HG02798 (cell line): ENCODE results near the gene PPTC7.
A peak's percentile ranks its signal among the peaks of the same experiment; 100 is the strongest.
"Not testable (repeated sequence)": the region's sequence is repeated elsewhere in the genome, so short reads cannot be mapped to it uniquely, and the experiment has no call there.

ENCODE experiments used
- ATAC-seq: cut with Tn5 transposase; IDR thresholded peaks from one replicate; pipeline ENCODE4 v1.9.1; 2021; ENCODE audit warnings: mild to moderate bottlenecking; ENCODE audit not compliant: unreplicated experiment, poor library complexity

Gene PPTC7

DNA sequence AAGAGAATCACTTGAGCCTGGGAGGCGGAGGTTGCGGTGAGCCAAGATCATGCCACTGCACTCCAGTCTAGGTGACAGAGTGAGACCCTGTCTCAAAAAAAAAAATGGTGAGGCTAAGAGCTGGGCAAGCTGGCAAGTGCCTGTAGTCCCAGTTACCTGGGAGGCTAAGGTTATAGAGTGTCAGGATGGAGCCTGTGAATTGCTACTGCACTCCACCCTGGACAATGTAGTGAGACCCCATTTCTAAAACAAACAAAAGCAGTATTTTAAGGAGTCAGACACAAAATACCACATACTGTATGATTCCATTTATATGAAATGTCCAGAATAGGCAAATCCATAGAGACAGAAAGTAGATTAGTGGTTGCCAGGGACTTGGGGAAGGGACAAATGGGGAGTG, 4.0 kb upstream of the PPTC7 start:
- ATAC-seq: not testable (repeated sequence)

DNA sequence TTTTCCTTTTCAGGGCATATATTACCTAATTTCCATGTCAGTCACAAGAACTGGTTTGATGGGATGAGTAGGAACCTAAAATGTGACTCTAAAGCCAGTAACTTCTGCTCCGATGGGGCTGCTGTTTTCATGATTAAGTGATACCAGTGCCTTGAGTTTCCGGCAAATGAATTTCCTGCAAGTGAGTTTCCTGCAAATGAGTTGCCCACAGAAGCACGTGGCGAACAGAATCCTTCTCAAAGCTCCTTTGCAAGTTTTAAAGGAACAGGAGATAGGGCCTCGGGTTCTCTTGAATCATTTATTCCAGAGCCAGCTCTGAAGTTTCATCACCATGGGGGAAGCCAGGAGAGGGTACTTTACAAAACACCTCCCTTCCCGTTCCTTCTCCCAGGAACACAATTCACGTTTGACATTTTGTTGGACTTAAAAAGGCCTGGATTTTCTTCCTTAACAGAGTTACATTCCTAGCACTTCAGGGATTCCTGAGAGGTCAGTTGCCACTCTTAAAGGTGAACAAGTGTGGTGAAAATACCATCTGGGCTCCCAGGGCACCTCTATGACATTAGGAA, 2.2 kb upstream of the PPTC7 start:
- no peak for ATAC-seq

DNA sequence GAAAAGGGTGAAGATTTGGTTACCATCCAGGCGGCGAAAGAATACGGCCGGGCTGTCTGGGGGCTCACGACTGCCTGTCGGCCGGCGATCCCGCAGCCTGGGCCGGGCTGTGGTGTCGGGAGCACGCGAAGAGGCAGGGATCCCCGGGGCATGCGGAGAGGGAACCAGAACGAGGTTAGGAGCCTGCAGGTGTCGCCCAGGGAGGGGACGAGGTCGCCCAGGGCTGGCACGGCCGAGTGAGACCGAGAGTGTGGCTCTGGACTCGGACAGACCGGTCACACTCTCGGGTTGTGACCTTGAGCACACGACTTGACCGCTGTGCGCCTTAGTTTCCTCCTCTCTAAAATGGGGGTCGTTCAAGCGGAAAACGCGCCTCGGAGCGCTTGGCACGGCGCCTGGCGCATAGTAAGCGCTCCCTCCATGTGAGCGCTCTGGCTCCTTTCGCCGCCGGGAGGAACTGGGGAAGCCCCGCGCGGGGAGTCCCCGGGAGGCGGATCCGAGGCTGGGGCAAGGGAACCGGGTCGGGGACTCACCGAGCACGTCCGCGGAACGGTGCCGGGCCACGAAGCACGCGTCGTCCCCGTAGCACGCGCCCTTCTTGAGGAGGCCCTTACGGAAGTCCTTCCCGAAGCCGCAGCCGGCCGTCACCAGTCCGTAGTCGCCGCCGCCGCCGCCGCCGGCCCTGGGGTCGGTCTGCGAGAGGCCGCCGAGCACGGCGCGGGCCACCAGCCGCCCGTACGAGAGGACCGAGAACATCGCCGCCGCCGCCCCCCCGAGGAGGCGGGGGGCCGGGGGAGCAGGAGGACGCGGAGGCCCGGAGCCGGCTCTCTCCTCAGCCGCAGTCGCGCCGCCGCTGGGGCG, 612 bp downstream of the PPTC7 start:
- peak; percentile 55 for ATAC-seq

DNA sequence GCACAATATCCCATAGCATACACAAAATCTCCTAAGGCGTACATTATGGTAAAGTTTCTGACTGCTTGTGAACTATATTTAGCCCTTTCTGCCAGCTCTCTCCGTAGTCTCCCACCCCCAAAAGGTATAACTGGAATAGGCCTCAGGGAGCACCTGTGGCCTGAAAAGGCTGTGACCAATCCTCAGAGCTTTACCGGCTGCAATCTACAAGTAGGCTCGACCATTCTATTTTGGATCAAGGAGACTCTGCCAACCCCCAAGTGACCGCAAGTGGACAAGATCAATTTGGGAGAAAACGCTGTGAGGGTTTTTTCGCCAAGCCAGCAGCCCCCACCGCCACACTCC, 1.2 kb downstream of the PPTC7 start:
- no peak for ATAC-seq

DNA sequence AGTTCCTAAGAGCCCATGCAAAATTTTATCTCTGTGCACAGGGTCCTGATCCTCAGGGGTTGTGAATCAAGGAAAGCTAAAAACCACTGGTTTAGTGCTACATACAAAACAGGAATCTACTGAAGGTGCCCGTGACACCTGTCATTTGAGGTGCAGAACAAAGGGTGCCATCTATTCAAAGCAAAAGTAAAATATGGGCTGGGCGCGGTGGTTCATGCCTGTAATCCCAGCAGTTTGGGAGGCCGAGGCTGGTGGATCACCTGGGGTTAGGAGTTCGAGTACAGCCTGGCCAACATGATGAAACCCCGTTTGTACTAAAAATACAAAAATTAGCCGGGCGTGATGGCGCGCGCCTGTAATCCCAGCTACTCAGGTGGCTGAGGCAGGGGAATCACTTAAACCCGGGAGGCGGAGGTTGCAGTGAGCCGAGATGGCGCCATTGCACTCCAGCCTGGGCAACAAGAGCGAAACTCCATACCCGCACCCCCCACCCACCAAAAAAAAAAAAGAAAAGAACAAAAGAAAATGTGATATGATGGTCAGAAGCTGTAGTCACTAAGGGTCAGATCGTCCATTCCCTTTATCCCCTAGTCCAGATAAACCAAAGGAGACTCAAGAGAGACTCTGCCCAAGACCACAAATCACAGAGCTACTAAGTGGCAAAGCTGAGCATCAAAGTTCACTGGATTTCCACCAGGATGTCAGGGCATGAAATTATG, 3.4 kb downstream of the PPTC7 start:
- no peak for ATAC-seq

DNA sequence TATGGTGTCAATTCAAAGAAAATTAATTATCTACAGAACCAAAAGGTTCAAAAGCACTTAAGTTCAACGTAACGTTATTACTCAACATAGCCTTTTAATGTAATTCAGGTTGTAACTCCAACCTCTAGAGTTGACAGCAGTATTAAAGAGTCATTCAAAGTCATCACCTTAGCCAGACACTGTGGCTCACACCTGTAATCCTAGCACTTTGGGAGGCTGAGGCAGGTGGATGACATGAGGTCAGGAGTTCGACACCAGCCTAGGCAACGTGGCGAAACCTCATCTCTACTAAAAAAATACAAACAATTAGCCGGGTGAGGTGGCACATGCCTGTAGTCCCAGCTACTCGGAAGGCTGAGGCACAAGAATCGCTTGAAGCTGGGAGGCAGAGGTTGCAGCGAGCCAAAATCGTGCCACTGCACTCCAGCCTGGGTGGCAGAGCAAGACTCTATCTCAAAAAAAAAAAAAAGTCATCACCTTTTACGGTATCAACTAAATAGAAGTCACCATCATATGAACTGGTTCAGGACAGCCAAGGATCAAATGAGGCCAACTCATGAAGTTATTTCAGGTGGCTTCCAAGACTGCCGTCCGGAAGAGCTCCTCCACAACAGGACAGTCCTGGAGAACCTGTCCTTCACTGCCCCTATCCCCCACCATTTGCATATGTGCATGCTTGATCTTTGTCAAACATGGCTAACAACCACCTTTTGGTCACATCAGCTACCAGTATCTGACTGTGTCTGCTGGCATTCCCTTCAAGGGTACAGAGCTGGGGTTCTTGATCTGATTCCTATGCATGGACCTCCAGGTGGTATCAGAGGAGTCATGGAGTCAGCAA, 4.2 kb downstream of the PPTC7 start:
- no peak for ATAC-seq

DNA sequence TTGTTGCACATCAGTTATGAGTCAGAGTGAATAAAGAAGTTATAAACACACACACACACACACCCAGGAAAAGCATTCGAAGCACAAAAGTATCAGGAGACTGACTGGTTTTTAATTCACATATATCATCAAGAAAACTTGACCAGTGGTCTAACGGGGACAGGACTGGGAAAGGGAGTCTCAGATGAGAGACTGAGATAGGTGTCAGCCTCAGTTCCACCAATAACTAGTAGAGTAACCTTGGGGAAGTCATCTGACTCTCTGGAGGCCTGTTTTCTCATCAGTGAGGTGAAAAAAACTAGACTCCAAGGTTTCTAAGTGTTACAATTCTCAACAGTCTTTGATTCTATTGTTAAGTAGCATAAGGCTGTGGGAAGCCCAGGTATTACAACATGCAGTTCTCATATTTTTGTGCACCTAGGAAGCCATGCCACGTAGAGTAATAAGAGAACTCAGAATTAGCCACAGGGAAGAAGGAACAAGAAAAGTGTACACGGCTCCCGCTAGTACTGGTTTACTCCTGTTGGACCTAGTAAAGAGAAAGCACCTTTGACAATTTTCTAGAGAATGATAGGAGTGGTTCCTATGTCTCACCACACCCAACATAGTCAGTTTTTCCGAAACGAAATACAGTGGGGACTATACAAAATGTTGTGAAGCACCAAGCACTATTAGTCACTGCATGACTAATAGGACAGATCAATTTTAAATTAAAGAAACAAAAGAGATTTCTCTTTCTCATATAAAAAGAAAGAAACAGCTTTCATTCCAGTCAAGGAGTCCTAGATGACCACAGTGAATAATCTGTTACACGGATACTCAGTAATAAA, 5.0 kb downstream of the PPTC7 start:
- no peak for ATAC-seq

DNA sequence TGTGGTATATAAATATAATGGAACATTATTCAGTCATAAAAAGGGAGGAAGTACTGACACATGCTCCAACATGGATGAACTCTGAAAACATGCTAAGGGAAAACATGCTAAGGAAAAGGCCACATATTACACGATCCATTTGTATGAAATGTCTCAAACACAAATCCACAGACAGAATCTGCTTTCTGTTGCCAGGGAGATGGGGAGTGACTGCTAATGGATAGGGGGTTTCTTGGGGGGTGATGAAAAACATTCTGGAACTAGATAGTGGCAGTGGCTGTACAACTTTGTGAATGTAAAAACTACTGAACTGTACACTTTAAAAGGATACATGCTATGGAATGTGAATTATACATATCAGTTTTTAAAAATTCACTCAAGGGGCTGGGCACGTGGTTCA, 6.6 kb downstream of the PPTC7 start:
- no peak for ATAC-seq

DNA sequence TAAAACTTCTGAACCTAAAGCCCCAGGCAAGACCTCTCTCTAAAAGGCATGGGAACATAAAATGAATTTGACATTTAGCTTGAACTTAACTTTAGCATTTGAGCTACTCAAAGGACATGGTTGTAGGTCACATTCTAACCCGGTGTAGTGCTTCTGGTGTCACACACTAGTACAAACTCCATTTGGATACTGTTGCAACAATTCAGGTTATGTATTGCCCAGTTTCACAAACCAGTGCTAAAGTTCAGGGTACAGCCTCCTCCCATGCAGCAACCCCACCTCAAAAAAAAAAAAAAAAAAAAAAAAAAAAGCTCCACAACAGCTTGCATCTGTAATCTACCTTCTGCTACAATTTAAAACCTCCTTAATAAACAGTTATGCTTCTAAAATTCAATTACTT, 7.8 kb downstream of the PPTC7 start:
- no peak for ATAC-seq

DNA sequence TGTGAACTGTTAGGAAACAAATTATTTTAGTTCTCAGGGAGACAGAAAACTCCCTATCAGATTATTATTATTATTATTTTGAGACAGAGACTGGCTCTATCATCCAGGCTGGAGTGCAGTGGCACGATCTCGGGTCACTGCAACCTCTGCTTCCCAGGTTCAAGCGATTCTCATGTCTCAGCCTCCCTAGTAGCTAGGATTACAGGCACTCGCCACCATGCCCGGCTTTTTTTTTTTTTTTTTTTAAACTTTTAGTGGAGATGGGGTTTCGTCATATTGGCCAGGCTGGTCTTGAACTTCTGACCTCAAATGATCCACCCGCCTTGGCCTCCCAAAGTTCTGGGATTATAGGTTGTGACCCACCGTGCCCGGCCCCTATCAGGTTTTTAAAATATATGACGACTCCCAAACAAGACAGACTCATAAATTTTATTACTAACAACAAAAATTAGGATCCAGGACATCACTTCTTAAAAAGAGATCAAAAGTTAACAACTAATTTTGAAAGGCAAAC, 8.3 kb downstream of the PPTC7 start:
- ATAC-seq: not testable (repeated sequence)

DNA sequence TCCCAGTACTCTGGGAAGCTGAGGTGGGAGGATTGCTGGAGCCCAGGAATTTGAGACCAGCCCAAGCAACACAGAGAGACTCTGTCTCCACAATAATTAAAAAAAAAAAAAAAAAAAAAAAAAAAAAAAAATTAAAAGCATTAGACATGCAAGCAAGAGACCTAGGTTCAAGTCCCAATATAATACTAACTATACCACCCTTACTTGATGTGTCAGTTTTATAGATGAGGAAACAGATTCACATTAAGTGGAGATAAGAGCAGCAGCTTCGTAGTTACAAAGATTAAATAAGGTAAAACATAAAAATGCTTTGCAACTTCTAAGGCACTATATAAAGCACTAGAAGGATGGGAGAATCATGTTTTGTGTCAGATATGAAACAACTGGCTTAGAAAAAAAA, 9.1 kb downstream of the PPTC7 start:
- ATAC-seq: no peak

DNA sequence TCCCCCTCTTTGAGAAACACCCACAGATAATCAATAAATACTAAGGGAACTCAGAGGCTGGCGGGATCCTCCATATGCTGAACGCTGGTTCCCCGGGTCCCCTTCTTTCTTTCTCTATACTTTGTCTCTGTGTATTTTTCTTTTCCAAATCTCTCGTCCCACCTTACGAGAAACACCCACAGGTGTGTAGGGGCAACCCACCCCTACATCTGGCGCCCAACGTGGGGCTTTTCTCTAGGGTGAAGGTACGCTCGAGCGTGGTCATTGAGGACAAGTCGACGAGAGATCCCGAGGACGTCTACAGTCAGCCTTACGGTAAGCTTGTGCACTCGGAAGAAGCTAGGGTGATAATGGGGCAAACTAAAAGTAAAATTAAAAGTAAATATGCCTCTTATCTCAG, 12.3 kb downstream of the PPTC7 start:
- not testable (repeated sequence) for ATAC-seq

DNA sequence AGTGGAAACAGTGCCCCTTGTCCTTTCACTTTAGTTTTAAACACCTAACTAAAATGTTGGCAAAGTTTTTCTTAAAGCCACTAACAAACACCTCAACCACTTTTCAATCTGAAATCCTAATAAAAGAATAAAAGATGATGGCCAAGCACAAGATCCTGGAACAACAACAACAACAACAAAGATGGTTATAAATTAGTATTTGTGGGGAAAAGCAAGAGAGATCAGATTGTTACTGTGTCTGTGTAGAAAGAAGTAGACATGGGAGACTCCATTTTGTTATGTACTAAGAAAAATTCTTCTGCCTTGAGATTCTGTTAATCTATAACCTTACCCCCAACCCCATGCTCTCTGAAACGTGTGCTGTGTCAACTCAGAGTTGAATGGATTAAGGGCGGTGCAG, 13.3 kb downstream of the PPTC7 start:
- ATAC-seq: not testable (repeated sequence)

DNA sequence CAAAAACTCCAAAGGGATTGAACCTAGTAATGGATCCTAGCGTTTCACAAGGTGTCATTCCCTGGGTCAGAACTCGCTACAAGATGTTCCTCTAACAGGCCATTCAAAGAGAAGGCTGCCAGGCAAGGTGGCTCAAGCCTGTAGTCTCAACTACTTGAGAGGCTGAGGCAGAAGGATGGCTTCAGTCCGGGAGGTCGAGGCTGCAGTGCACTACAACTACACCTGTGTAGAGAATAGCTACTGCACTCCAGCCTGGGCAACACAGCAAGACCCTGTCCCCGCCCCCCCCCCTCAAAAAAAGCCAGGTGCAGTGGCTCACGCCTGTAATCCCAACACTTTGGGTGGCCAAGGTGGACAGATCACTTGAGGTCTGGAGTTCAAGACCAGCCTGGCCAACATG, 14.4 kb downstream of the PPTC7 start:
- ATAC-seq: no peak

DNA sequence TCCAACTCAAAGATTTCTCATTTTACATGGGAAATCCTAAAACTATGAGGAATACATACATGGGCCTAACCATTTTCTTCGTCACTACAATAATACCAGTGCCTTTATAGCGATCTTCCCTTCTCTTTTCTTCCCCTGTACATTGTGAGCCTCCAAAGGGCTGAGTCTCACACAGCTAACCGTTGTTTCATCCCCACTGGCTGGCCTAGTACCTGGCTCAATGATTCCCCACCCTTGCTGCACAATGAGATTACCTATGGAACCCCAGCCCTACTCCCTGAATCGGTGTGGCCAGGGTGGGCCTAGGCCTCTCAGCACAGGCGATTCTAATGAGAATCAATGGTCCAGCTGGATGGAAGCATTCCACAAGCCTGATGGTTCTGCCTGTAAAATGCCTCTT, 16.1 kb downstream of the PPTC7 start:
- no peak for ATAC-seq

DNA sequence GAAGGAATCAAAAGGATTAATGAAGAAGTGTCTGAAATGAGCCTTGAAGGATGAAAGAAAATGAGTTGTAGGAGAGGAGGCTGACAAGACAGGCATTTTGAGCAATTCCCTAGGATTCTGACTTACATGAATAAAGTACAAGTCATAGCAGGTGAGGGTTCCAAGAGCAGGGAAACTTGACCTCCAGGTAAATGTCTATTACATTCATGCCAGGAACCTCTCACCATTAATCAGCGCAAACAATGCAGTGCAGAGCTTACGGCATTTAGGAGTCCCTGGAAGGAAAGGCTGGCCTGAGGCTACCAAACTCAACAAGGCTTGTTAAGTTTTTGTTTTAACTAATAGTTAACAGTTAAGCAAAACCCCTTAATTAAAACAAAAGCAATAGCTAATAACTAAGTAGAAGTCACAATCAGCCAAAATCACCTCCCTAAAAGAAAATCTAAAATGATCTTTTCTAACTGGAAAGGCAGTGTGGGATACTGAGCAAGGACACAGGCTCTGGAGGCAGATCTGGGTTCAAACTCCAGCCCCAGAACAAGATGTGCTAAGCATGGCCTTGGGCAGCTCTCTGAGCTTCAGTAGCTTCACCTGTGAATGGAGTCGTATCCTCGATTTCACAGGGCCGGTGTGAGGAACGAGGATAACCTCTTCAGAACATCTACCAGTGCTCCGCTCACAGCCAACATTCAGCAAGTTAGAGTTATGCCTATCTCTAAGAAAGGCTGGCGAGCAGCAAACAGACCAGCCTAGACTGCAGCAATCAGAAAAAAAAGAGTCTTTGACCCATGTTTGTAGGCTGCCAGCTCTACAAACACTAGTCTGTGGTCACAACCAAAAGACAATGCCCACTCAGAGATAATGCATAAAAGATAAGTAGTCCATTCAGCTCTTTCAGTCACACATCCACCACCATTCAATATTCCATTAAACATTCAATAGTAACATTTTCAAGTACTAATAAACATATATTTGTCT, 16.9 kb downstream of the PPTC7 start:
- no peak for ATAC-seq

DNA sequence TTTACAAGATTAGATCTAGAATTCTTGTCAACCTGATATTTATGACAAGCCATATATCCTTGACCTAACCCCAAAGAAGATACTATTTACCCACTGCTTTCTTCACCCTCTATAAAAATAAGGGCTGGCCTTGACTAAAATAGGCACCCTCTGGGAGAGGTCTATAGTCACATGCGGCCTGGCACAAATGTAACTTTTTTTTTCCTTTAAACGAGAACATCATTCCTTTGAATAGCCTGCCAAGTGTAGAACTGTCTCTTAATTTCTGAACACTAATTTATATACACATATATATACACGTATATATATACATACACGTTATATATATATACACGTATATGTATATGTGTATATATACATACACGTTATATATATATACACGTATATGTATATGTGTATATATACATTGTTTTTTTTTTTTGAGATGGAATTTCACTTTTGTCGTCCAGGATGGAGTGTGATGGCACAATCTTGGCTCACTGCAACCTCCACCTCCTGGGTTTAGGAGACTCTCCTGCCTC, 18.6 kb downstream of the PPTC7 start:
- ATAC-seq: no peak
